Panc1 (cell line): ENCODE data around the gene CENPP. TPM values are rescaled to one million over a fixed set of nuclear protein-coding genes. Genes with fewer than 3 reads are reported as not detected.

Experiments
- ATAC-seq: fragments of 200-7000 bp; cut with Tn5 transposase; 2 replicates; pipeline ENCODE4 v1.9.1; 2020; ENCODE audit warnings: mild to moderate bottlenecking, moderate library complexity
- BruUV-seq: library from RNA; stranded (reverse); fragments of 400-500 nt; replicated peaks from 2 replicates; lab custom pipeline; 2021; lab: Mats Ljungman, UMichigan
- CTCF ChIA-PET: fragments of 300-600 bp; sonication (Branson Sonifier 250); formaldehyde crosslinking; loops from one replicate; lab custom pipeline; 2022; ENCODE audit warnings: antibody characterized with exemption; lab: Charles Lee
- POLR2A ChIA-PET: fragments of 300-600 bp; sonication (Branson Sonifier 250); formaldehyde crosslinking; loops from one replicate; lab custom pipeline; 2022; ENCODE audit warnings: antibody characterized with exemption; lab: Charles Lee
- DNase-seq: peaks from one replicate; pipeline ENCODE4 v3.0.0-alpha.2; 2010; ENCODE audit warnings: low read depth, low spot score
- H3K27ac ChIP-seq: 2 replicates; pipeline ENCODE4 v1.5.1; 2011; ENCODE audit warnings: mild to moderate bottlenecking, low read length, inconsistent platforms
- H3K27me3 ChIP-seq: fragments of 200-500 bp; sonication (Bioruptor generic); 2 replicates; pipeline ENCODE4 v1.6.0; 2014; ENCODE audit warnings: low read length, inconsistent platforms; ENCODE audit not compliant: control insufficient read depth, insufficient read depth
- H3K36me3 ChIP-seq: fragments of 200-500 bp; sonication (Bioruptor generic); 2 replicates; pipeline ENCODE4 v1.5.1; 2014; ENCODE audit warnings: inconsistent platforms, mild to moderate bottlenecking, low read length, moderate library complexity; ENCODE audit not compliant: control insufficient read depth, insufficient read depth
- H3K4me1 ChIP-seq: 2 replicates; pipeline ENCODE4 v1.5.1; 2011; ENCODE audit warnings: inconsistent platforms, mild to moderate bottlenecking, low read length, moderate library complexity; ENCODE audit not compliant: control insufficient read depth, insufficient read depth
- H3K4me3 ChIP-seq, 2 experiments: 2 replicates each; pipeline ENCODE4 v1.5.1; 2011 to 2012; ENCODE audit warnings: low read depth in 2 of 2, low read length in 2 of 2, mild to moderate bottlenecking in 2 of 2, inconsistent platforms in 1 of 2, moderate library complexity in 1 of 2
- H3K9me3 ChIP-seq: fragments of 200-500 bp; sonication (Bioruptor generic); 2 replicates; pipeline ENCODE4 v1.5.1; 2014; ENCODE audit warnings: low read depth, mild to moderate bottlenecking, inconsistent platforms, low read length, moderate library complexity; ENCODE audit not compliant: control insufficient read depth, insufficient read depth
- POLR2AphosphoS5 ChIP-seq: IDR thresholded peaks from 2 replicates; pipeline ENCODE4 v1.6.1; 2012; ENCODE audit warnings: mild to moderate bottlenecking, low read depth, low read length, moderate library complexity
- SIN3A ChIP-seq: IDR thresholded peaks from 2 replicates; pipeline ENCODE4 v1.6.1; 2012; ENCODE audit warnings: low read depth, mild to moderate bottlenecking, low read length, moderate library complexity, borderline replicate concordance; ENCODE audit not compliant: insufficient read depth
- TCF7L2 ChIP-seq: IDR thresholded peaks from 2 replicates; pipeline ENCODE4 v1.6.1; 2011; ENCODE audit warnings: mild to moderate bottlenecking, low read depth, low read length, inconsistent platforms
- in situ Hi-C: cut with HindIII; loops from 2 replicates; pipeline ENCODE4 v1.10.0; 2016; ENCODE audit warnings: low sequenced_read_pairs, low pct_unique_long_range_greater_than_20kb
- intact Hi-C: fragments of 100-400 bp; cut with micrococcal nuclease; formaldehyde crosslinking; loops from one replicate; pipeline ENCODE4 v1.10.0; 2022; ENCODE audit not compliant: unreplicated experiment
- total RNA-seq: library from RNA; stranded (reverse); gene quantifications from one replicate; pipeline ENCODE4 v1.2.1, GENCODE V29; 2021; ENCODE audit not compliant: unreplicated experiment
- TF ChIP-seq, protein P1 (sequence below): fragments of 450-650 bp; IDR thresholded peaks from 2 replicates; pipeline ENCODE4 v1.5.1; 2017; ENCODE audit warnings: mild to moderate bottlenecking
- TF ChIP-seq, protein P2 (sequence below), 2 experiments: IDR thresholded peaks; 2 replicates each; pipeline ENCODE4 v1.6.1; 2011 to 2012; ENCODE audit warnings: low read depth in 2 of 2, control low read depth in 1 of 2, low read length in 1 of 2, mild to moderate bottlenecking in 1 of 2, moderate library complexity in 1 of 2; ENCODE audit not compliant: insufficient read depth in 1 of 2

The CENPP gene
- total RNA-seq, 1 experiment from 2014 or later, result 6.7 TPM

DNA sequence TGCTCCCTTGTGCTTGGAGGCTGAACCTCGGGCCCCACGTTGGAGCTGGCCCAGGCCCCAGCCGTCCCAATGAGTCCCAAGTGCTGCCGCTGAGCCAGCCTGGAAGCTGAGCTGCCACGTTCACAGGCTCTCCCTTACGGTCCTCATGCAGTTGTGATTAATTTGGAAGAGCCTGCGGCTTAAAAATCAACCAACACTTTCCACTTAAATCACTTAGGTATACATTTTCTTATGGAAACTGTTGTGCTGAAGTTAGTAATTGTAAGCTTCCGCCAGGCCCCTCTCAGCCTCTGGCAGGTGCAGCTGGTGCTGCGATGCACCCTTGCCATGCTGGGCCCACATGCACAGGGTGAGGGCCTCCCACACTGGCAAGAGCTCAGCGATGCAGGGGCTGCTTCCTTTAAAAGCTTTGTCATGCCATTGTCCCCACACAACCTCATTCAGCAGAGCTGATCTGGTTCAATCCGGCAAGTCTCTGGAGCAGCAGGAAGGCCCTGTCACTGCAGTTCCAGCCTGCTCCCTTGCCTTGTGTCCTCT lies 283.2 kb downstream of the CENPP start:
- ATAC-seq (0 out of 2 replicates have a peak, but pooled peaks have one; percentile 58), DNase-seq (no peak)
- ChIA-PET CTCF (no interaction called here), POLR2A (no interaction called here)
- H3K36me3 ChIP-seq, result no peaks in the 10 kb centered on the region
- TF ChIP-seq, protein P1, sequence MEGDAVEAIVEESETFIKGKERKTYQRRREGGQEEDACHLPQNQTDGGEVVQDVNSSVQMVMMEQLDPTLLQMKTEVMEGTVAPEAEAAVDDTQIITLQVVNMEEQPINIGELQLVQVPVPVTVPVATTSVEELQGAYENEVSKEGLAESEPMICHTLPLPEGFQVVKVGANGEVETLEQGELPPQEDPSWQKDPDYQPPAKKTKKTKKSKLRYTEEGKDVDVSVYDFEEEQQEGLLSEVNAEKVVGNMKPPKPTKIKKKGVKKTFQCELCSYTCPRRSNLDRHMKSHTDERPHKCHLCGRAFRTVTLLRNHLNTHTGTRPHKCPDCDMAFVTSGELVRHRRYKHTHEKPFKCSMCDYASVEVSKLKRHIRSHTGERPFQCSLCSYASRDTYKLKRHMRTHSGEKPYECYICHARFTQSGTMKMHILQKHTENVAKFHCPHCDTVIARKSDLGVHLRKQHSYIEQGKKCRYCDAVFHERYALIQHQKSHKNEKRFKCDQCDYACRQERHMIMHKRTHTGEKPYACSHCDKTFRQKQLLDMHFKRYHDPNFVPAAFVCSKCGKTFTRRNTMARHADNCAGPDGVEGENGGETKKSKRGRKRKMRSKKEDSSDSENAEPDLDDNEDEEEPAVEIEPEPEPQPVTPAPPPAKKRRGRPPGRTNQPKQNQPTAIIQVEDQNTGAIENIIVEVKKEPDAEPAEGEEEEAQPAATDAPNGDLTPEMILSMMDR, result no peak
- TF ChIP-seq POLR2AphosphoS5, result no peak
- no peak for TF ChIP-seq SIN3A
- no peak overlapping the region for H3K27ac ChIP-seq
- no peaks in the 10 kb centered on the region for H3K9me3 ChIP-seq
- H3K27me3 ChIP-seq, result no peaks in the 10 kb centered on the region
- in situ Hi-C loops (no loop called here), intact Hi-C loops (no loop called here)
- BruUV-seq, result no TSS peak
- H3K4me1 ChIP-seq, result no peaks in the 10 kb centered on the region
- no peak overlapping the region for H3K4me3 ChIP-seq

DNA sequence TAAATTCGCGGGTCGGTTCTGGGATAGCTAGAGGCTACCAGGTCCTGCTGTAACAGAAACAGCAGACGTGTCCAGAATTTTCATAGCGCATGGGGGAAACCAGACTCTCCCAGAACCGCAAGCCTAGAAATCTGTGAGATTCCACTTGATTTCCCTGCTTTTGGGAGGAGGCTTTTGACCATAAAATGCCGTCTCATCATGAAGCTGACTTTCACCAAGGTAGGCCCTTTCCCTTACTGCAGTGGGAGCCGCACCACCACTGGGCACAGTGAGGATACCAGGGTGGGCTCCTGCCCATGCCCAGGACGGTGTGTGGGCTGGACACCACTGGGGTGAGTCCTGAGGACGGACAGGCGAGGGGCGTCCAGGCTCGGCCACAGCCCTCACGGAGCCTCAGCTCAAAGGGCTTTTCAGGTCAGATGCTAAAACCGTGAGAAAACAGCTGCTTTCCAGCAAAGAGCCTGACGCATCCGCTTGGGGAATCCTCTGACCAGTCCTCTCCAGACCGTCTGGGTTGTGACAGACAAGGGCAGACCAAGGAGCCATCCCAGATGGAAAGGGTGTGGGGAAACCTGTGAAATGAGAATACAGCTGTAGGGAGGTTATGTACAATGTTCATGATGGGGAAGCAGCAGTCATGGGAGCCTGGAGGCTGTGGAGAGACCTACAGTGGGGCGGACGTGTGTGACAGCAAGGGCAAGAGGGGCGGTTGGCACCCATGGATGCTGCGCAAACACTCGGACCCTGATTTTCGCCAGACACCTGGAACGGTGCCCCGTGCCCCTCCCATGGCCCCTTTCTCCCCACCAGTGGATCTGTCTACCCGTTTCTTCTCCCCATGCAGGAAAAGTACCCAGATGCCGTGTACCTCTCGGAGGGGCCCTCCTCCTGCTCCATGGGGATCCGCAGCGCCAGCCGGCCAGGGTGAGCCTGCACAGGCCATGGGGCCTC lies 285.0 kb downstream of the CENPP start:
- no peak overlapping the region for H3K4me3 ChIP-seq
- DNase-seq (no peak), ATAC-seq (no peak)
- ChIA-PET CTCF (no interaction called here), POLR2A (no interaction called here)
- no peaks in the 10 kb centered on the region for H3K27me3 ChIP-seq
- H3K36me3 ChIP-seq, result peaks cover 2% of the 10 kb centered on the region; the same call in 1 of the 2 replicates
- in situ Hi-C loops (no loop called here), intact Hi-C loops (no loop called here)
- H3K9me3 ChIP-seq, result no peaks in the 10 kb centered on the region
- H3K27ac ChIP-seq, result no peak overlapping the region
- TF ChIP-seq TCF7L2 (no peak), POLR2AphosphoS5 (no peak), SIN3A (no peak)
- TF ChIP-seq, protein P1, result no peak
- TF ChIP-seq, protein P2, sequence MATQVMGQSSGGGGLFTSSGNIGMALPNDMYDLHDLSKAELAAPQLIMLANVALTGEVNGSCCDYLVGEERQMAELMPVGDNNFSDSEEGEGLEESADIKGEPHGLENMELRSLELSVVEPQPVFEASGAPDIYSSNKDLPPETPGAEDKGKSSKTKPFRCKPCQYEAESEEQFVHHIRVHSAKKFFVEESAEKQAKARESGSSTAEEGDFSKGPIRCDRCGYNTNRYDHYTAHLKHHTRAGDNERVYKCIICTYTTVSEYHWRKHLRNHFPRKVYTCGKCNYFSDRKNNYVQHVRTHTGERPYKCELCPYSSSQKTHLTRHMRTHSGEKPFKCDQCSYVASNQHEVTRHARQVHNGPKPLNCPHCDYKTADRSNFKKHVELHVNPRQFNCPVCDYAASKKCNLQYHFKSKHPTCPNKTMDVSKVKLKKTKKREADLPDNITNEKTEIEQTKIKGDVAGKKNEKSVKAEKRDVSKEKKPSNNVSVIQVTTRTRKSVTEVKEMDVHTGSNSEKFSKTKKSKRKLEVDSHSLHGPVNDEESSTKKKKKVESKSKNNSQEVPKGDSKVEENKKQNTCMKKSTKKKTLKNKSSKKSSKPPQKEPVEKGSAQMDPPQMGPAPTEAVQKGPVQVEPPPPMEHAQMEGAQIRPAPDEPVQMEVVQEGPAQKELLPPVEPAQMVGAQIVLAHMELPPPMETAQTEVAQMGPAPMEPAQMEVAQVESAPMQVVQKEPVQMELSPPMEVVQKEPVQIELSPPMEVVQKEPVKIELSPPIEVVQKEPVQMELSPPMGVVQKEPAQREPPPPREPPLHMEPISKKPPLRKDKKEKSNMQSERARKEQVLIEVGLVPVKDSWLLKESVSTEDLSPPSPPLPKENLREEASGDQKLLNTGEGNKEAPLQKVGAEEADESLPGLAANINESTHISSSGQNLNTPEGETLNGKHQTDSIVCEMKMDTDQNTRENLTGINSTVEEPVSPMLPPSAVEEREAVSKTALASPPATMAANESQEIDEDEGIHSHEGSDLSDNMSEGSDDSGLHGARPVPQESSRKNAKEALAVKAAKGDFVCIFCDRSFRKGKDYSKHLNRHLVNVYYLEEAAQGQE (IDR thresholded peaks at IDR 0.05; ENCODE audit: insufficient read depth in 1 of 2, low read depth in 2 of 2, low read length in 1 of 2), result no peak
- no peaks in the 10 kb centered on the region for H3K4me1 ChIP-seq
- BruUV-seq, result no TSS peak
